GM18520 (cell line): ENCODE measurements around the gene PFDN6.

Source experiments
- ATAC-seq: cut with Tn5 transposase; IDR thresholded peaks from one replicate; pipeline ENCODE4 v1.9.1; 2021; ENCODE audit not compliant: unreplicated experiment

Gene PFDN6

DNA sequence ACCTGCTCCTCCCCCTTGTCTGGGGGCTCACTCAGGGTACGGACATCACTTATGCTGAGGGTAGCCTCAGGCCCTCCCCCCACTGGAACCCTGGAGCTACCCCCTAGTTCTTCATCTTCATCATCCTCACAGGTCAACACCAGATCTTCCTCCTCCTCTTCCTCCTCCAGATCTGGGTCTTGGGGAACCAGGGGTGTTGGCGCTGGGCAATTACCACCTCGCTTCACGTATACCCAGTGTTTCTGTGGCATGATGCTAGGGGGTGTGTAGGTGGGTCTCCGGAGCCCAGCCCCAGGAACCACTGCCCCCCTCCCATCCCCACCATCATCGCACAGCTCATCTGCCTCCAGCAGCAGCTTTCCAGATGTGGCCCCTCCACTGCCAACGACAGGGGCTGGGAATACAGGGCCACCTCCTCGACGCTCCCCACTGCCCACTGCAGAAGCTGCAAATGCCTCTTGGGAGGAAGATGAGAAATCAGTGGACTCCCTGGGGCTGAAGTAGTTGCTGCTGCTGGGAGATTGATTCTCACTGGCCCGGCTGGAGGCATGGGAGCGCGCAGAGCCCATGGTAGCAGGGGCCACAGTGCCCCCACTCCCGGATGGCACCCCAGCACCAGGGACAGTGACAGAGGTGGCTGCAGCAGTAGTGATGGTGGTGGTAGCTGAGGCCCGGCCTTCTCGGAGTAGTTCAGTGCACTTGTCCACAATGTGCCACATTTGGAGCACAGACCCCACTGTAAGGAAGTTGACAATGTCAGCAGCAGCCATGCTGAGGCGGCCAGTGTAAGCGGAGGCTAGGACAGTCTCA, 26.6 kb downstream of the PFDN6 start:
- ATAC-seq, result no peak

DNA sequence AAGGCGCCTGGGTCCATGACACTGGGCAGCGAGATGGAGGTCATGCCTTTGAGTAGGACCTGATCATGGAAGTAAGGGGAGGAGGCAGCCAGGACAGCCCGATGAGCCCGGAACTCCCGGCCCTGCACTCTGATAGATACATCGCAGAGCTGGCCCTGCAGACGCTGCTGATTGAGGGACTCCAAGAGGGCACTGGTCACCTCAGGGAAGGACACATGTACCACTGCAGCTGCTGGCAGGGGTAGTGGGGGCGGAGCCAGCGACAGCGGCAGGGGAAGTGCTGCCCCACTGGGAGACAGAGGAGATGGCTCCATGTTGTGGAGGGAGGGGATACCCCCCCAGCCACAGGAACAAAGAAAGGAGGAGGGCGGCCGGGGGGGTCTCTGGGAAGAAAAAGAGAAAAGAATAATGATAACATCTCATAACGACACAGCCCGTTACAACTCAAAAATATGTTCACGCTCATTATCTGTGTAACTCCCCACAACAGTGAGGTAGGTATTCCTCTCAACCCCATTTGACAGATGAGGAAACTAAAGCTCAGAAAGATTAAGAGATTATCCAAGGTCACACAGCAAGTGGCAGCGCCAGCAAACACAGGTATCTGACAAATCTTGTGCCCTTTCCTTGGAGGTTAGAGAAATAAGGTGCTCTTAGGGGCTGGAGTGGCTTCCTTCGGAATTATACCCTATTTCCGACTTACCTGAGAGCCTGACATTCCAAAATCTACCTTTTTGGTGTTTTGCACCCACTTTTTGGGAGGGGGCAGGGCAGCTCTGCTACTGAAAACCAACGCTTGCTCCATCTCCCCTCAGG, 27.4 kb downstream of the PFDN6 start:
- no peak for ATAC-seq

- no peak for ATAC-seq
Observed at GRCh38 chr6:33317419-33317668, 27.9 kb downstream of the PFDN6 start.

DNA sequence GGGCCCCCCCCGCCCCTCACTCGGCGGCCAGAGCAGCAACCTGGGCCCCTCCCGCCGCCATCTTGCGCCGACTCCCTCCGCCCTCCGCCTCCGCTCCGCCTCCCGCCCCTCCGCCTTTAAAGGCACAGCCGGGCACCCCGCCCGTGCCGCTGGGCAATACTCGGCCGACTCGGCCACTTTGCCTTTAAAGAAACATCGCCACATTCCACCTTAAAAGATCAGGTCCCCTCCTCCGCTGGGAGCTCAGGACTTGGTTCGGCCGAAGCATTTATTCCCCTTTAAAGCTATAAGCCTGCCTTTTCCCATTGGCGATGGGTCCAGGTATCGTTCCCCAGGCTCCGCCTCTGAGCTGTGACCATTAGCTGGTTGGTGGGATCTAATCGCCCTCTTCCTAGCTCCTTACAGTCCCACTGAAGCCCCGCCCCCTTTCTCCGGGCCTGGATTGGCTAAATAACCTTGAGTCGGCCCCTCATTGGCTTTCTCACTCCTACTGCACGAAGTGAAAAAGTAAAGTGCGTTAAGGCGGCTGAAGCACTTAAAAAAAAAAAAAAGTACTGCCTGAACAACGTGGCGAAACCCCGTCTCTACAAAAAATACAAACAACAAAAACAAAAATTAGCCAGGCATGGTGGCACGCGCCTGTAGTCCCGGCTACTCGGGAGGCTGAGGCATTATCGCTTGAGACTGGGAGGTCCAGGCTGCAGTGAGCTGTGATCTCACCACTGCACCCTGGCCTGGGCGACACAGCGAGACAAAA, 28.4 kb downstream of the PFDN6 start, which contains the start of gene ZBTB22:
TSS of gene ZBTB22 (minus strand) at position 76 of the 757 bp plus-strand sequence. CDS start 828 bp downstream, outside the sequence.
- ATAC-seq, result peak; percentile 37

DNA sequence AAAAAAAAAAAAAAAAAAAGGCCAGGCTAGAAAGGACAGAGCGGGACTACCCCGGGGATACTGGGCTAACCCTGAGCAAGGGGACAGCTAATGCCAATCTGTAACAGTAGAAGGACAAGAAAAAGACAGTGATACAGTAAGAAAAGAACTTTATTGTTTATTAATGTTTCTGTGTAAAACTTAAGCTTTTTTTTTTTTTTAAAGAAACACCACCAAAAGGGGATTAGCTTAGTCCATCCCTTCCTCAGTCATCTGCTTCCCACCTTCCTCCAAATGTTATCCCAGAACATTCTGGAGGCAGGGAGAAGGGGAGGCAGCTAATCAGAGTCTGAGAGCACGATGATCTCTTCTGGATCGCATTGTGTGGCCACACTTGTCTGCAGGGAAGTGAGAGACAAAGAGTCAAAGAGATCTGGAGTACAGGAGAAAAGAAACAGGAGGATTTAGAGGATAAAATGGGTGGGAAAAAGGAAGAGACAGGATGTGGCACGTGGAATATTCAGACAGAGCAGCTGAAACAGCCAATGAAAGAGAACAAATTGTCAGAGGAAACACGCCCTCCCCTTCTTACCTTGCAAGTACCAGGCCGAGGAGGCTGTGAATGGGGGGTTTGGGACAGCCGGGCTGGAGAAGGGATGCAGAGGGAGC, 29.1 kb downstream of the PFDN6 start:
- ATAC-seq, result no peak

- ATAC-seq, result no peak
Observed at GRCh38 chr6:33319939-33320314, 30.5 kb downstream of the PFDN6 start.

GRCh38 chr6:33320315-33321181, 31.1 kb downstream of the PFDN6 start:
- no peak for ATAC-seq

DNA sequence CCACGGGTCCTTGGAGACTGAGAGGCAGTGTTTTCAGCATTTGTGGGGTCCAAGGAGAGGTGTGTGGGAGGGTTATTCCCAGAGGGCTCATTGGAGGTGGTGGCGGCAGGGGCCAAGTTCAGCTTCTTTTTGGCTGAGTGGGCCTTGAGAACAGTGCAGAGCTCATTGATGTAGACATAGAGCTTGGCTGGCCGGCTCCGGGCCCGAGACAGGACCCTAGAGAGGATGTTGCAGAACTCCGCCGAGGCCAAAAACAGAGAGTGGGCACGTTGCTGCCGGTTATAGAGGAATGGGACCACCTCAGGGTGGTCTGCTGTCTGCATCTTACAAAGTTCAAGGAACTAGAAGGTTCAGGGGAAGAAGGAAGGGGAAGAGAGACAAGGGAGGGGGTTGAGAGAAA, 31.8 kb downstream of the PFDN6 start:
- ATAC-seq, result no peak

DNA sequence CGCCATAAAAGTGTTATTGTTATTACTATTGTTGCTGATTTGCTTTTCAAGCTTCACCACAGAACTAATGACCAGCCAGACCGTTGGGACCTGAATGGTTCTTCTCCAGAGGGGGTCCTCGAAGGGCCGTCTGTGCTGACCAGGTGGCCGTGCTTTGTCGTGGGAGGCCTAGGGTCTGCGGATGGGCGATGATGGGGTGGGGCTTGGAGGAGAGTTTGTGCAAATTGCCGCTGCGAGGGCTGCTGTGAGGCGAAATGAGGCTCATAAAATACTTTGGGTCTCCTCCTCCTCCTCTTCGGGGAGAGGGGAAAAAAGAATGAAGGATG, 34.2 kb downstream of the PFDN6 start:
- peak; percentile 9 for ATAC-seq

- ATAC-seq, result no peak
Observed at GRCh38 chr6:33324125-33324524, 34.7 kb downstream of the PFDN6 start.

- no peak for ATAC-seq
Observed at GRCh38 chr6:33329058-33329457, 39.7 kb downstream of the PFDN6 start.

DNA sequence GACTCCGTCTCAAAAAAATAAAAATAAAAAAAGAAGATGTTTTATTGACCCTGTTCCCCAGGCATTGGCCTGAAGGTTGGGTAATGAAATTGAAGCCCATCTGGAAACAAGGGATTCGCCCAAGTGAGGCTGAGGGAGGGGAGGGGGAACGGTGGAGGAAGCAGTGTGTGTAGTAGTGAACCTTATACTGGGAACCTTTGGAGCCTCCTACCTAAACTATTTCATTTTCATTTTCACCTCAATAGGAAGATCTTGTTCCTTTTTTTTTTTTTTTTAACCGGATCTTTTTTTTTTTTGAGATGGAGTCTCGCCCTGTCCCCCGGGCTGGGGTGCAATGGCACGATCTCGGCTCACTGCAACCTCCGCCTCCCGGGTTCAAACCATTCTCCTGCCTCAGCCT, 41.3 kb downstream of the PFDN6 start:
- no peak for ATAC-seq

DNA sequence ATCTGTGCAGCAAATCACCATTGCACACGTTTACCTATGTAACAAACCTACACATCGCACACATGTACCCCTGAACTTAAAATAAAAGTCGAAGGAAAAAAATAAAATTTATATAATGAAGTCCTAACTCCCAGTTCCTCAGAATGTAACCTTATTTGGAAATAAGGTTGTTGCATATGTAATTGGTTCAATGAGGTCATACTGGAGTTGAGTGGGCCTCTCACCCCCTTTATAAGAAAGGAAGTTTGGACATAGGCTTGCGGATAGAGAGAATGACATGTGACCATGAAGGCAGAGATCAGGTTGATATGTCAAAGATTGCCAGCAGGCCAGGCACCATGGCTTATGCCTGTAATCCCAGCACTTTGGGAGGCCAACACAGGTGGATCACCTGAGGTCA, 44.3 kb downstream of the PFDN6 start:
- ATAC-seq, result no peak

- no peak for ATAC-seq
Observed at GRCh38 chr6:33335916-33336315, 46.5 kb downstream of the PFDN6 start.

GRCh38 chr6:33336495-33336894, 47.1 kb downstream of the PFDN6 start:
- no peak for ATAC-seq

DNA sequence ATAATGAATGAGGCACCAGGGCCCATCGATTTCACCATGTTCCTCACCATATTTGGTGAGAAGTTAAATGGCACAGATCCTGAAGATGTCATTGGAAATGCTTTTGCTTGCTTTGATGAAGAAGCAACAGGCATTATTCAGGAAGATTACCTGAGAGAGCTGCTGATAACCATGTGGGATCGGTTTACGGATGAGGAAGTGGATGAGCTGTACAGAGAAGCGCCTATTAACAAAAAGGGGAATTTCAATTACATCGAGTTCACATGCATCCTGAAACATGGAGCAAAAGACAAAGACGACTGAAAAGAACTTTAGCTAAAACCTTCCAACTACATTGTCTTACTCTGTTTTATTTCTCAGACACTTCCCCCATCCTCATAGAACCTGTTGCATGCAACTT, 49.8 kb downstream of the PFDN6 start:
- ATAC-seq, result no peak
